NCI-H2081 treated with DMSO at 0.1 percent for 48 hours (cell line): ENCODE results near the gene PRKAB1.
"Not testable (repeated sequence)": the region's sequence is repeated elsewhere in the genome, so short reads cannot be mapped to it uniquely, and the experiment has no call there.

Experiments
- DNase-seq: peaks from one replicate; lab custom pipeline; 2025; lab: John Stamatoyannopoulos, UW

The PRKAB1 gene

GRCh38 chr12:119684711-119685369 is 16.9 kb downstream of the PRKAB1 start:
- no peak for DNase-seq

GRCh38 chr12:119685375-119685774 is 17.4 kb downstream of the PRKAB1 start:
- no peak for DNase-seq

DNA sequence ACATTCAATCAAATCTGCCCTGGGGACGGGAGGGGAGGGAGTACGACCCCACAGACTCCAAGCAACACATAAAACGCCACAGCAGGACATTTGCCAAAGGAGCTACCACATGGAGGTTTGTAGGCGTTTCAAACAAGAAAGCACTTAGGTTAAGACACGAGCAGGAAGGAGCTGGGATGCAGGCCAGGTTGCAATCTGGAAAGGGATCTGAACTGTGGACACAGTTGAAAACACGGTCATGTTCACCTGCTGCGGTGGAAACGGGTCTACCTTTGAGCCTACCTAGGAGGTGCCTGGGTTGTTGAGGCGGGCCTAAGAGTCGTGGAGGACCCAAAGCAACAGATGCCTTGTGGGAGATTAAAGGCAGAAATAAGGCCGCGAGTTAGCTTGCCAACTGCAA is 18.4 kb downstream of the PRKAB1 start:
- no peak for DNase-seq

DNA sequence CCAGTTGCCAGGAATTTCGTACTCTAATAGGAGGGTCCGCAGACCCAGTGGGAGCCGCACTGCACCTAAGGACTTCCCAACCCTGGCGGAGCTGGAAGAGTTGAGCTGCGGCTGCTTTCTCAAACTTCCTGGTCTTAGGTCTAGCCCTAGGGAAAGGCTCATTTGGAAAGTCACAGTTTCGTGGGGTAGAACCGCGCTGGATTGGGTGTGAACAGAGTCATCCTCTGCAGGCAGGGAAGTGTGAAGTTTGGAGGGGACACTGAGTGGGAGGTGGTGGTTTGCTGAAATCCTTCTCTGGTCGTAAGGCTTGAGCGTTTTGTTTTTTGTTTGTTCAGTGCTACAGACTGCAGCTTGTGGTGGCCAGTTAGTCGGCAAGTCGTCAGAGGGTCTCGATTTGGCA is 18.8 kb downstream of the PRKAB1 start:
- no peak for DNase-seq

DNA sequence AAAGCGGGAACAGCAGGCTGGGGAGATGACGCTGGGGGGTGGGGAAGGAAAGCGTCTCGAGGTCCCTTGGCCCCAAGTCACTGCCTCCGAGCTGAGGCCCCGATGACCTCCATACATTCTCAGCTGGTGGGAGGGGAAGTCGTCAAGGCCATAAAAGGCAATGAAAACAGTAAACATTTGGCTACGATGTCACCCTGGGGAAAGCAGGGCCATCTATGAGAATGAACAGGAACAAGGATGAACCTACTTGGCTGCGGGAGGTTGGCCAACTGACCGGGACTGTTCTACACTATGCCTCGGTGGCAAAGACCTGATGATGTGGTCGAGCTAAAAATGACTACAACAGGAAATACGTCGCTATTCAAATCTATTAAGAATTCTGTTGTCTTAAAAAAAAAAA is 19.5 kb downstream of the PRKAB1 start:
- no peak for DNase-seq

DNA sequence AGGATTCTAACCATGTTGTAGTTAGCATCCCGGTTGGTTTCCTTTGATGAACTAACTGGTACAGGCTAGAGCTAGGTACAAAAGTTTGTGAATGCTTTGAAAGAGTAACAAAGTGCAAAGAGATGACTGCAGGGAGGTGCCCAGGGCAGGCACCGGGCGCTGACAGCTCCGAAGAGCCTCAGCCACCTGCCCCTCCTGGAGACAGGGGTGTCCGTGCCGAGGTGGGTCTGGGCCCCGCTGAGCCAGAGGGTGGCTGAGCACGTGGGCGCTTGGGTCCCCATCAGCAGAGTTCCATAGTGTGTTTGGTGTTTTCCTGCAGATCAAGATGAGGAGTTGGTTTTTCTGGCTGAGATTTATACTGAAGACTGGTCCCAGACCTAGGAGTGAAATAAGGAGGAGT is 19.9 kb downstream of the PRKAB1 start:
- no peak for DNase-seq

GRCh38 chr12:119689935-119690500 is 22.1 kb downstream of the PRKAB1 start:
- DNase-seq = no peak

GRCh38 chr12:119691202-119691810 is 23.4 kb downstream of the PRKAB1 start:
- DNase-seq = no peak

- no peak for DNase-seq
Measured at GRCh38 chr12:119692410-119692809, 24.5 kb downstream of the PRKAB1 start.

DNA sequence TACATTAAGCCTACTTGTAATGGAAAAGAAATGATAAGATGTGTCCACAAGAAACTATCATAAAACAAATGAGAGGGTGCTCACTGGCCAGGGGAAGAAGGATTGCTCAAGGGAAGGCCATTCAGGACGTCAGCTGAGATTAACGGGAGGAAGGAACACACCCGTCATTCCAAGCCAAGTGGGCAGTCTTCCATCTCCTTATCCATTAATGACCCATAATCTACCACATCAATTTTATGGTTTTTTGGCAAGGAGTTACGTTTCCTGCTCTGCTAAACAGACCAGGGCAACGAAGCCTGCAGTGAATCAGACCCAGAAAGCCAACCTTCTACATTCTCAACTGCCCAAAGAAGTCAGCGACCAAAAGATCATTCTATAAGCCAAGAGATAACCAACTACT is 25.1 kb downstream of the PRKAB1 start:
- DNase-seq = no peak

DNA sequence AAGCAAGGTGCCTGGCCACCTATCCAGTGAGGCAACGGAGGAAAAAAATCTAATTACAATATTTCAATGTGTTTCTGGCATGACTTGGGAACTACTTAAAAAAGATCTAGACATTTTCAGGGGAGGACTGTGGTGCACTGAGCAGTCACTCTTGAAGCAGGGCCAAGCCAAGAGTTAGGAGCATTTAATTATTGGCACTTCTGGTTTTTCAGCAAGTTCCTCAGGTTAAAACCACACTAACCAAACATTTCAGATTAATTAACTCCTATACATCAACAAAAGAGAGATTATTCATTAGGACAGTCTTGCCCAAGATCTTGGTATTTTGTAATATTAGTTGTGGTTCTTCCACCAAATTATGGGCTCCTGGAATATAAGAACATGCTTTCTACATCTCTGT is 25.6 kb downstream of the PRKAB1 start:
- DNase-seq = no peak

- no peak for DNase-seq
Measured at GRCh38 chr12:119694111-119694510, 26.2 kb downstream of the PRKAB1 start.

DNA sequence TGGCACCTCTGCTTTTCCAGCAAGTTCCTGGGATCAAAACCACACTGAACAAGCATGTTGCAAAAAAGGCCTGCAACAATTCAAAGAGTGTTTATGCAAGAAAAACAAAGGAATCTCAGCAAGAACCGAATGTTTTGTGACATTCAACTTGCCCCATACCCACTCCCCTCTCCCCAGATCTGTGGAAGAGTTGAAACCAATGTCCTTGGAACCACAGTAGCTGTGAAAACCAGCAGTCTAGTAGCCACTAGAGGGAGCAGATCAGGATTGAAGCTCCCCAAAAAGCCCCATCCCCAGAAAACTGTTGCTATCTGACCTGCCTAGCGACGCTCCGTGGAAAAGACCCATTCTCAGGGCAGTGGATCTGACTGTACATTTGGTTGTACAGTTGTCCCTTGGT is 27.1 kb downstream of the PRKAB1 start:
- no peak for DNase-seq

- no peak for DNase-seq
Measured at GRCh38 chr12:119696943-119697342, 29.0 kb downstream of the PRKAB1 start.

DNA sequence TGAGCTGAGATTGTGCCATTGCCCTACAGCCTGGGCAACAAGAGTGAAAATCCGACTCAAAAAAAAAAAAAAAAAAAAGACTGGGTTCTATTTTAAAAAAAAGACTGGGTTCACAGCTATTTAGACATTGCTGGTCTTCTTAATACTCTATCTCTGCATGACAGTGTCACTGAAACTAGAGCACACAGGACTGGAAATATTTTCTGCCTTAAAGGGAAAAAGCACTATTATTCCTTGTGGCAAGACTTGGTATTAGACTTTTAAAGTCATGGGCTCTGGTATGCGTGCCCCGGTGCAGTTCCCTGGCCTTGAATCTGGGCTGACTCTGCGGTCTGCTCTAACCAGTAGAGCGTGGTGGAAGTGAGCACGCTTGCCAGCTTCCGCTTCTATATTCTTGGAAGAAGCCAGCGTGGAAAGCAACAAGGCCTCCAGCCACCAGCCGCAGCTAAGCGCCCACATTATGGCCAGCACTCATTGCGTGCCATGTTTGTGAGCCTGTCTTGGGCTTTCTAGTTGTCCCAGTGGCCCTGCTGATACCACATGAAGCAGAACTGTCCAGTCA is 31.3 kb downstream of the PRKAB1 start:
- no peak for DNase-seq

- DNase-seq = no peak
Measured at GRCh38 chr12:119700078-119700477, 32.1 kb downstream of the PRKAB1 start.

- no peak for DNase-seq
Measured at GRCh38 chr12:119704065-119704747, 36.3 kb downstream of the PRKAB1 start.

- DNase-seq = no peak
Measured at GRCh38 chr12:119705182-119705581, 37.2 kb downstream of the PRKAB1 start.

- DNase-seq = not testable (repeated sequence)
Measured at GRCh38 chr12:119706427-119706826, 38.5 kb downstream of the PRKAB1 start.

DNA sequence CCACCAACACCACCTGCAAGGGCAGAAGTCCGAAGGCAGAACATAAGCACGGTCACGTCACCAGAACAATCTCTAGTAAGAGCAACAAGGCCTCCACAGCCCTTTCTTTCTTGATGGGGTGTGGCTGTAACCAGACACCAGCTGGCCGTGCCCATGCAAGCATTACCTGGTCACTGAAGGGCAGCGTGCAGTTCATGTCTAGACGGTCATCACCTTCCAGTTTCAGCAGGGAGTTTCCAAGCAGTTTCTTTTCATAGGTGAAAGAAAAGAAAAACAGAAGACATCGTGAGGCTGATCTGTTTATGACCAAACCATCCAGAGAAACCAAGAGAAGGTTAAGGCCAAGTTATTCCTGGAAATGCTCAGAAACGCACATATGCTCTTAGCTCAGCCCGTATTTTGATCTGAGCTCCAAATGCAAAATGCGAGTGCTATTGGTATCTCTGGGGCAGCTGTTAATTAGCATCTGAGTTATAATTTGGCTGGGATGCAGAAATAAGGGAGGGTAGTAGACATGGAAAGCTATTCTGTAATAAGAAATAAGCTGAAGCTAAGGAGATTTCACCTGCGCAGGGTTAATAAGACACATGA is 42.5 kb downstream of the PRKAB1 start:
- DNase-seq = no peak

DNA sequence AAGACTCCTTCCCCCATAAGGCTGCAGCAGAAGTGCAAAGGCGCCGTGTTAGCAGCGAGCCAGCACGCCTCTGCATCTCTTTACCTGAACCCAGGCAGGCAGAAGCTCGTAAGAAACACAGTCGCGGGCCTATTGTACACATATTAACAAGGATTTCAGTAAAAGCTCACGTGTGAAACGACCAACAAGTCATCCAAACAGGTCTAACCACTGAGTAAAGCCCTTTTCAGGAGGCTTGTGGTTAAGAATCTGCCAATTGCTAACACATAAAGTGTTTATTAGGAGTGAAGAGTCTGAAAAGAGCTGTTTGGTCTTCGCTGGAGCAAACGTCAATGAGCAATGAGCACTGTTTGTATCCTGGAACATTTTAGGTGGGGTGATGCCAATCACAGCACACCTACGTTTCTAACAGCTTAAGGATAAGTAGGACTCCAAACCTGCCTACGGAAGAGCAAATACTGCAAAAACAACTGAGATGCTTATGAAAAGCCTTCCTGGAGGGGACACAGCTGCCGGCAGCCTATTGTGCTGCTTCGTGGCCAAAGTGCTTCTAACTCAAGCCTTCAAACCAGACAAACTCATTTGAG is 43.1 kb downstream of the PRKAB1 start:
- no peak for DNase-seq

- DNase-seq = no peak
Measured at GRCh38 chr12:119711693-119712092, 43.8 kb downstream of the PRKAB1 start.
